Gastroesophageal sphincter (tissue), 3 donors: Measurements from ENCODE around the gene SPINK7.

Experiments used
- EP300 ChIP-seq: sonication (generic); formaldehyde crosslinking; IDR thresholded peaks from one replicate; pipeline ENCODE4 v1.6.1; 2017; ENCODE audit warnings: antibody characterized with exemption, mild to moderate bottlenecking
- POLR2A ChIP-seq, 2 donors: fragments of 450-650 bp; IDR thresholded peaks; one replicate each; pipeline ENCODE4 v1.6.1; 2017; ENCODE audit warnings: antibody characterized with exemption in 2 of 2, mild to moderate bottlenecking in 2 of 2, moderate library complexity in 1 of 2
- POLR2AphosphoS5 ChIP-seq: sonication (generic); formaldehyde crosslinking; IDR thresholded peaks from one replicate; pipeline ENCODE4 v1.6.1; 2017; ENCODE audit warnings: antibody characterized with exemption
- TF ChIP-seq, protein P1 (sequence below), 4 experiments: fragments of 200-600 bp in 2 of 4; fragments of 450-650 bp in 2 of 4; sonication (generic) in 1 of 4; IDR thresholded peaks; one replicate each; pipeline ENCODE4 v1.5.1; 2017 to 2019; ENCODE audit warnings: antibody characterized with exemption in 4 of 4, mild to moderate bottlenecking in 2 of 4, moderate library complexity in 2 of 4

DNA sequence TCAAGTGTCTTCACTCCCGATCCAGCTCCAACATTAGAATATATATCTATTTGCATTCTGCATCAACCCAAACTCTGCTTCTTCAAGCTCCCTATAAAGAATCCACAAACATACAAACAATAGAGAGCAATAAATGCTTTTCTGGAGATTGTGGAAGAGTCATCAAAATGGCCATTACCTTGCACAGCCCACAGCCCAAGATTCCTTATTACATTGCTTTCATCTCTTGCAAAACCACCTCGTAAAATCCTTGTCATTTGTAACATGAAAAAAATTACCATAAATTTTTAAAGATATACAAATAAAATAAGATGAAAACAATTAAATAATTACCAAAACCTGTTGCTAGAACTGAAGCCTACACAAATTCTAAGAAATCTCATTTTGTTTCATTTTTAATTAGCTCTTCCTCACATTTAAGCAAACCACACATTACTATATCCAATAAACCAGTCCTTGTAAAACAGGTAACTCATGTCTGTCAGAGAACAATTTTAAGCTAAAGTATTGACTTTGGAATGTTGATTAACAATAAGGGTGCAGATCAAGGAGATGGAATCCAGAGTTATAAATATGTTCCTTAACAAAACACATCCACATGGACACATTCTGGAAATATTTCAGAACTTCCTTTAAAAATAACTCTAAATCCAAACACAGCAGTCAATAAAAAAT is 30.3 kb downstream of the SPINK7 start:
- TF ChIP-seq, protein P1, sequence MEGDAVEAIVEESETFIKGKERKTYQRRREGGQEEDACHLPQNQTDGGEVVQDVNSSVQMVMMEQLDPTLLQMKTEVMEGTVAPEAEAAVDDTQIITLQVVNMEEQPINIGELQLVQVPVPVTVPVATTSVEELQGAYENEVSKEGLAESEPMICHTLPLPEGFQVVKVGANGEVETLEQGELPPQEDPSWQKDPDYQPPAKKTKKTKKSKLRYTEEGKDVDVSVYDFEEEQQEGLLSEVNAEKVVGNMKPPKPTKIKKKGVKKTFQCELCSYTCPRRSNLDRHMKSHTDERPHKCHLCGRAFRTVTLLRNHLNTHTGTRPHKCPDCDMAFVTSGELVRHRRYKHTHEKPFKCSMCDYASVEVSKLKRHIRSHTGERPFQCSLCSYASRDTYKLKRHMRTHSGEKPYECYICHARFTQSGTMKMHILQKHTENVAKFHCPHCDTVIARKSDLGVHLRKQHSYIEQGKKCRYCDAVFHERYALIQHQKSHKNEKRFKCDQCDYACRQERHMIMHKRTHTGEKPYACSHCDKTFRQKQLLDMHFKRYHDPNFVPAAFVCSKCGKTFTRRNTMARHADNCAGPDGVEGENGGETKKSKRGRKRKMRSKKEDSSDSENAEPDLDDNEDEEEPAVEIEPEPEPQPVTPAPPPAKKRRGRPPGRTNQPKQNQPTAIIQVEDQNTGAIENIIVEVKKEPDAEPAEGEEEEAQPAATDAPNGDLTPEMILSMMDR (IDR thresholded peaks at IDR 0.05) = no peak
- TF ChIP-seq EP300 = no peak
- no peak for TF ChIP-seq POLR2A (IDR thresholded peaks at IDR 0.05)
- TF ChIP-seq POLR2AphosphoS5 = no peak
